Measurements from ENCODE around the gene ADAM12.

Gene ADAM12

DNA sequence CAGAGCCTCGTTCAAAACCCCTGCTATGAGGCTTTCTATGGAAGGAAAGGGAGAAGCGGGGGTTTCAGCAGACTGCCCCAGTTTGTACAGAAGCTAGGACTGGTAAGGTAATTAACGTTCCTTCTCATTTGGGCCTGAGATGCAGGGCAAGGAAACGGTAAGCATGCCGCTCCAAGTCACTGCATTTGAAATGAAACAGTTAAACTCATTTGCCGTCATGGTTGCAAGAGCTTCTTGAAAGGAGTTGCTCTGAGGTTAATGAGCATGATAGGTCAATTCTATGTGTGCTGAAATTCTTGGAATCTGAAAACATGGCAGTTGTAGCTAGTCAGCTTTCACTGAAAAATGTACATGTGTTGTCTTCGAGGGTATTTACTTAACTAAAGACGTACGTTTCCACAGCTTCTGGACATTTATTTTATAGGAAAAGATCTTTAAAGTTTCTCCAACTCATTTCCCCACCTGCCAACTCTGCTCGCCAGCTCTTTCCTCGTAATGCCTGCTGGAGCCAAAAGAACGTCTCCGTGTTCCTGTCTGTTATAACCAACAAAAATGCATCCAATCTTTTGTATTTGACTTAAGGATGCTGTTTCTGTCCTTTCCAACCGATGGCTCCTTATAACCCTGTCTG is 73.3 kb downstream of the ADAM12 start:
- DNase-seq, result no peak

DNA sequence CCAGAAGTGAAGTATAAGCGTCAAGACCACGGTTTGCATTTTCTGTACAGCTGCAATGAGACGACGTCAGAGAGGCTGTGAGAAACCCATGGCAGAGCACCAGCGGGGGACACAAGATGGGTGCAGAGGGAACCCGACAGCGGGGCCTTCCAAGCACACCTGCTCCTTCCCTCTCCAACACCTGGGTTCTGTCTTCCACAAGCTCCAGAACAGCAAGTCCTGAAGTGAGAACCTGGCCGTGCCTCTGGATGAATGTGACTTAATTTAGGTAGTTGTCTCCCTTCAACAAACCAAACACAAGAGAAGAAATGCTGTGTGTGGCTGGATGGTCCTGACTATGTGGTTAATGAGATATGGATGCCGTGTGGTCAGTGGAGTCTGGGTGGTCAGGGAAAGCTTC is 76.1 kb downstream of the ADAM12 start:
- no peak for DNase-seq

GRCh38 chr10:126309228-126309883 is 78.9 kb downstream of the ADAM12 start:
- no peak for DNase-seq

- no peak for DNase-seq
Observed at GRCh38 chr10:126302826-126303665, 85.2 kb downstream of the ADAM12 start.

GRCh38 chr10:126302476-126302756 is 85.9 kb downstream of the ADAM12 start:
- no peak for DNase-seq

GRCh38 chr10:126301701-126302475 is 86.4 kb downstream of the ADAM12 start:
- DNase-seq, result no peak

DNA sequence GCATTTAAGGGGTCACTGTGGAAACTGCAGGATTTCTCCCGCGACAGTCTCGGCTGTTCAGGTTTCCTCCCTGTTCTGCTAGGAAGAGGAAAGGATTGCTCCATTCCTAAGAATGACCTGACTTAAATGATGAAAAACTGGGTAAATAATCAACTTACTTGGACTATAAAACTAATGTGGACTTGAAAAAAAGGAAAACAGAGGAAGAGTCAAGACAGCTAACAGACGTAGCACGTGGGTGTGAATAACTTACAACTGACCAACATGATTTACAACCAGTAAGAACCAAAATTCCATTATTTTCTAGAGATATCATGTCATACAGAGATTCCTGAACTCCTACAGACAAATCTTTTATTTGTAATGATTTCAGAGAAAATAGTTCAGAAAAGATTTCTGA is 93.8 kb downstream of the ADAM12 start:
- no peak for DNase-seq

DNA sequence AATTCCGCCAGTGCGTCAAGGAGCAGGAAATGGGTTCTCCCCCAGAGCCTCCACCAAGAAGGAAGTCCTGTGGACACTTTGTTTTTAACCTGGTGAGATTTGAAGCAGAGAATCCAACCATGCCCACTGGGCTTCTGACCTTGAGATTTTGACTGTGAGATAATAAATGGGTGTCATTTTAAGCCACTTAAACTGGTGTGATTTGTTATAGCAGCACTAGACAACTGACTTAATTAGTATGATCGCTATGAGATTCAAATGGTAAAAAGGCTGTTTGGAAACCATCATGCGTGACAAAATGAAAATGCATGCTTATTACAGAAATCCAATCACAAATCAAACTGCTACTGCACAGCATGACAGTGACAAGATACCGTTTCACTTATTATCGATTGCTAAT is 98.0 kb downstream of the ADAM12 start:
- no peak for DNase-seq

- DNase-seq, result no peak
Observed at GRCh38 chr10:126288547-126289493, 99.5 kb downstream of the ADAM12 start.

DNA sequence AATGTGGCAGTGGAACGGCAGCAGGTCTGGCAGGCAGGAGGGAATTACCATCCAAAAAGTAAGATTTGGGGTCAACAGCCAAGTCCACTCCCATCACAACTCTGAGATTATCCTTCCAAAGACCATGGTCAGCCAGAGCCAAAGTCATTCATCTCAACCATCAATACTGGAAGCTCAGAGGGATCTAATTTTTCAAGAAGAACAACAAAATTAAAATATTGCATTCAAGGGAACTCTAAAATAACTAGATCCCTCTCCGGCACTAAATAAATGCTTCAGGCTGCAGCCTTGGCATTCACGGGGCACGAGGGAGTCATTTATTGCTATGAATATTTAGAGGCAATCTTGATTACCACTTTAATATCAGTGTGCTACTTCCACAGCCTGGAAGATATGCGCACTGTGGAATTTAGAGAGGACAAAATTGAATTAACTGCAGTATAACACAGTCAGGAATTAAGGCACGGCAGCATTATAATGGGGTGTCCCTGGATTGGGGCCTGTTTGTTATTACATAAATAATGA is 102.0 kb downstream of the ADAM12 start:
- DNase-seq, result no peak

DNA sequence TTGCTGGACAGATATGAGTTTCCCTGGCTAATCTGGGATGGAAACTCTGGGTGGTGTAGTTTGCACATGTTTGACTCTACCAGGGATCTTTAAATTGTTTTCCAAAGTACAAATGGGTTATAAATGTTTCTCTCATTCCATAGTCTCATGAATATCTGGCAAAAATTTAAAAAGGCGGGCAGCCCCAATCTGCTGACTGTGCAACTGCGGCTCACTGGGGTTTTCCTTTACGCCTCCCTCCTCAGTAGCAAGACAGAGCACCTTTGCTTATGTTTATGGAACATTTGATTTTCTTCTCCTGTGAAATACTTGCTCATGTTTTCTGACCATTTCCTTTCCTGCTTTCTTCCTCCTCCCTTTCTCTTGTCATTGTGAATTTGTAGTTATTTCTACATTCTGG is 105.0 kb downstream of the ADAM12 start:
- no peak for DNase-seq

- DNase-seq, result no peak
Observed at GRCh38 chr10:126278851-126279250, 109.4 kb downstream of the ADAM12 start.

GRCh38 chr10:126277181-126277580 is 111.1 kb downstream of the ADAM12 start:
- DNase-seq, result no peak

- no peak for DNase-seq
Observed at GRCh38 chr10:126272526-126272925, 115.8 kb downstream of the ADAM12 start.

DNA sequence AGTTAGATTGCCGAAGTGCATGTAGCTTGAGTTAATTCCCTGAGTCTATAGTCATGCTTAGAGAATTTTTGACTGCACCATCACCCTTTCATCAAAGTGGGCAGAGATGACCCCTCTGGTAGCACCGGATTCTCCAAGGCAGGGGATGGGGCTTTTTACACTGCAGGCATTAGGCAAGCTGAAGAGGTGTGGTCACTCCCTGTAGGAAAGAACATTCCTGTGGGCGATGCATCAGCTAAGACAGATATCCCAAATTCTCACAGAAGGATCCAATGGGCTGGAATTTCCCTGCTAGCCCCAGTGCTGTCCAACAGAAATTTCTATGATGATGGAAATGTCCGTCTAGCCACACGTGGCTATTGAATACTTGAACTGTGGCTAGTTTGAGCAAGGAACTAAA is 118.2 kb downstream of the ADAM12 start:
- no peak for DNase-seq

DNA sequence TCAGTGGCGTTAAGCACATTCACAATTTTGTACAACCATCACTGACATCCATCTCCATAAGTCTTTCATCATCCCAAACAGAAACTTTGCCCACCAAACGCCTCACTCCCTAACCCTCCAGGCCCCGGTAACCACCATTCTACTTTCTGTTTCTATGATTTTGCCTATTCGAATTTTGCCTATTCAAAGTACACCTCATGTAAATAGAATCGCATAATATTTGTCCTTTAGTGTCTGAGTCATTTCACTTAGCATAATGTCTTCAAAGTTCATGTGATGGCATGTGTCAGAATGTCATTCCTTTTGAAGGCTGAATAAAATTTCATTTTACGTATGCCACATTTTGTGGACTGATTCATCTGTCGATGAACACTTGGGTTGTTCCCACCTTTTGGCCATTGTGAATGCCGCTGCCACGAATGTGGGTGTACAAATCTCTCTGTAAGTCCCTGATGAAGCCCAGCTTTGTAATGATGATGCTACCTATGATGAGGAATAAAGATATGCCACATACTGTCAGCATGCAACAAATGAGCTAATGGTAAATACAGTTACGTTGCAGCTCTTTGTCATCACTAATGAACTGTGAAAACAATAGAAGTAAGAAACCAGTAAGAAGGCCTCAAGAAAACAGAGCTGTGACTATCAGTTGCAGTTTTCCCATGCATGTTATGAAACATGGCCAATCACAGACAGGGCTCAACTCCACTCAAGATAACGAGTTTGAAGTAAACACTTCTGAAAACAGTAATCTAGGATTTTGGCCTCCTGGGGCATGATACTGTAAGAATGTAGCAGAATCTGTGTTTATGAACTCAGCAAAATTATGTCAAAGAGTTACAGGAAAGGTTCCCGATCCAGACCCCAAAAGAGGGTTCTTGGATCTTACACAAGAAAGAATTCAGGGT is 120.0 kb downstream of the ADAM12 start:
- no peak for DNase-seq

GRCh38 chr10:126264102-126265018 is 123.9 kb downstream of the ADAM12 start:
- DNase-seq, result no peak

DNA sequence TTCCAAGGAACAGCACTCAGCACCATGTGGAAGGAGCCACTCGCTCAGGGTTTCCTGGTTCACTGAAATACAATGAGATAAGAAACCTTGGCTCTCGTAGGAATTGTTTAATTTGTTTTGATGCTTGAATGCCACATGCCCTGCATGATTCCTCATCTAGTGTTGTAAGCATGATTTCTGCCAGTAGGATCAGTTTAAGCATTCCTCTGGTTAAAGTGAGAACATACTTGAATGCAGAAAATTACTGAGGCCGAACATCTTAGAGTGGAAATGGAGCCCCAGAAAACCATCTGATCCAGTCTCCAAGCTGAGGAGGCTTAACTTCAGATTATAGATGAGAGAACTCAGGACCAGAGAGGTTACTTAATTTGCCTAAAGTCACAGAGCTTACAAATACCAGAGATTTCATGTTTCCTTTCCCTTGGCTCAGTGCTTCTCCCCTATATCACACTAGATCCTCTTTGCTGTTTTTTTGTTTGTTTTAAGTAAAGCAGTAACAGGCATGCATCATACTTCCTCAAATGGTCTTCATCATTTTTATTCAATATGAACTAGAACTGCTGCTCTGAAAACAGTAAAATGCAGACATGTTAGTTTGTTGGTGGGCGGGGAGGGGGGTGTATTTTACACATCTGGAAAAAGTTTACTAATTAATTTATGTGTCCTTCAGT is 125.1 kb downstream of the ADAM12 start:
- no peak for DNase-seq

- DNase-seq, result no peak
Observed at GRCh38 chr10:126262233-126262838, 125.9 kb downstream of the ADAM12 start.

Data from NCI-H510A treated with DMSO at 0.1 percent for 48 hours (cell line).